ENCODE data around the gene PRKCH.

The PRKCH gene

DNA sequence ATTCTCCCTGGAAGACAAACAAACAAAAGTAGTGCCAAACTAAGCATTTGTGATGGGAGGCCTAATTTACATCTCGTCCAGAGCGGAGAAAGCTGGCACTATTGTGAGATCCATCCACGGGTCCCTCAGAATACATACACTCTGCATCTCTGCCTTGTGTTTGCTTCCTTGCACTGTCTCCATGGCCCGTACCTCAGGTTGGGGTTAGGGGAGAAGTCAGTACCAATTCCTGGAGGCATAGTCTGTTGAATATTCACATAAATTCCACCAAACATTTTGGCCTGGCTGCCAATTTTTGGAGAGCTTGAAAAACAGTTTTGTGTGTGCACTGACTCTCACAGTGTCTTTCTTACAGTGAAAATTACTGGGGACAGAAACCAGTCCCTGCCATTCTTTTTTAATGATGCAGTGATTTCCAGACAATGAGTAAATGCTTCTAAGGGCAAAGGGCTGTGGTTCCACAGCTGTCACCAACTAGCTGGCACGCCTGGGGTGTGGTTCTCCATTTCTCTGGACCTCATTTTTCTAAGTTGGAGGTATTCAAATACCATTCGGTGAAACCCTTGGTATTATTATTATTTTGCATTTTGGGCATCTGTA lies 254.3 kb downstream of the PRKCH start:
- in situ Hi-C loops (cut with MboI; ENCODE audit: low pct_unique_long_range_greater_than_20kb, low sequenced_read_pairs) = no loop called here
- no peak for DNase-seq

GRCh38 chr14:61577506-61577931 lies 256.1 kb downstream of the PRKCH start:
- no peak for DNase-seq
- in situ Hi-C loops (cut with MboI; ENCODE audit: low pct_unique_long_range_greater_than_20kb, low sequenced_read_pairs) = no loop called here

GRCh38 chr14:61578745-61579144 lies 257.4 kb downstream of the PRKCH start:
- in situ Hi-C loops (cut with MboI; ENCODE audit: low pct_unique_long_range_greater_than_20kb, low sequenced_read_pairs) = no loop called here
- DNase-seq = no peak

GRCh38 chr14:61581340-61581739 lies 260.0 kb downstream of the PRKCH start:
- in situ Hi-C loops (cut with MboI; ENCODE audit: low pct_unique_long_range_greater_than_20kb, low sequenced_read_pairs) = no loop called here
- DNase-seq = no peak

DNA sequence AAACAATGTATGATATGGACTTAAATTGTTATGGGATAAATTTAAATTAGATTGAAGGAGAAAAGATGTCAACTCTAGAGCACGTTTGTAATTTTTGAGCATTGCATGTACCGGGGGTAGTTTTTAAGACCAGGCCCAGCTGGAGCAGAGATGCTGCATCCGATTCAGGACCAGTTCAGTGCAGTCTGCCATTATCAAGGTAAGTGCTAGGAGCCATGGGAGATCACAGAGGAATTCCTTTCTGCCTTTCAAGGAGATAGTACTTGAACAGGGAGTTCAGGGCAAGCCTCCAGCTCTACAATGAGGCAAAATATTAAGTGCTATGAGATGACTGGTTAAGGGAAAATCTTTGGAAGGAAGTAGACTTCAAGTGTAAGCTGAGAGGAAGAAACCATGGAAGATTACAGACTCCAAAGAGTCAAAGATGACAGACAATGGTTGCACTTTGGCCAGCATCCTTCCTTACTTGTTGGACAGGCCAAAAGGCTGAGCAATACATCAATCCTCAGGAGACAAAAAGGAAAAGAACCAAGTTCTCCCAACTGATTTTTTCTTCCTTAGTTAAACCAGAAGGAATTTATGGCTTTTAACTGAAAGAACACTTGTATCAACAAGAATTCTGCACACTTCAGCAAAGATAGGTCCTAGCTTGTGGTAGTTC lies 260.7 kb downstream of the PRKCH start:
- in situ Hi-C loops (cut with MboI; ENCODE audit: low pct_unique_long_range_greater_than_20kb, low sequenced_read_pairs) = no loop called here

GRCh38 chr14:61582815-61583214 lies 261.4 kb downstream of the PRKCH start:
- in situ Hi-C loops (cut with MboI; ENCODE audit: low pct_unique_long_range_greater_than_20kb, low sequenced_read_pairs) = no loop called here
- DNase-seq = no peak

More for the DNA sequence above, 260.7 kb downstream of the PRKCH start:
- DNase-seq = no peak

DNA sequence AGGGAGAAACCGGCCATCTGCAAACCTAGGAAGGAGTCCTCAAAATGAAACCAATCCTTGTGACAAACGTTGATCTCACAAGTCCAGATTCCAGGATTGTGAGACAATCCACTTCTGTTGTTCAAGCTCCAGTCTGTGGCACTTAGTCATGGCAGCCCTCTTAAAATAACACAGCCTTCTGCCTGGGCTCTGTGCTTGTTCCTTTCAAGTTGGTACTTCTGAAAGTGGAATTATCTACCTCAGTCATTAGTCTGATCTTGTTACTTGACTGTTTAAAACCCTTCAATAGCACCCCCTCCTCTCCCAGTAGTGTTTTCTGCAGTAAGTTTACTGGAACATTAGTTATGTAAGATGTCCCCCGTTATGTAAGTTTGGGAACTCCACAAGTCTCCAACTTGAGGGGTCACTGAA lies 263.0 kb downstream of the PRKCH start:
- in situ Hi-C loops (cut with MboI; ENCODE audit: low pct_unique_long_range_greater_than_20kb, low sequenced_read_pairs) = no loop called here
- DNase-seq = no peak

DNA sequence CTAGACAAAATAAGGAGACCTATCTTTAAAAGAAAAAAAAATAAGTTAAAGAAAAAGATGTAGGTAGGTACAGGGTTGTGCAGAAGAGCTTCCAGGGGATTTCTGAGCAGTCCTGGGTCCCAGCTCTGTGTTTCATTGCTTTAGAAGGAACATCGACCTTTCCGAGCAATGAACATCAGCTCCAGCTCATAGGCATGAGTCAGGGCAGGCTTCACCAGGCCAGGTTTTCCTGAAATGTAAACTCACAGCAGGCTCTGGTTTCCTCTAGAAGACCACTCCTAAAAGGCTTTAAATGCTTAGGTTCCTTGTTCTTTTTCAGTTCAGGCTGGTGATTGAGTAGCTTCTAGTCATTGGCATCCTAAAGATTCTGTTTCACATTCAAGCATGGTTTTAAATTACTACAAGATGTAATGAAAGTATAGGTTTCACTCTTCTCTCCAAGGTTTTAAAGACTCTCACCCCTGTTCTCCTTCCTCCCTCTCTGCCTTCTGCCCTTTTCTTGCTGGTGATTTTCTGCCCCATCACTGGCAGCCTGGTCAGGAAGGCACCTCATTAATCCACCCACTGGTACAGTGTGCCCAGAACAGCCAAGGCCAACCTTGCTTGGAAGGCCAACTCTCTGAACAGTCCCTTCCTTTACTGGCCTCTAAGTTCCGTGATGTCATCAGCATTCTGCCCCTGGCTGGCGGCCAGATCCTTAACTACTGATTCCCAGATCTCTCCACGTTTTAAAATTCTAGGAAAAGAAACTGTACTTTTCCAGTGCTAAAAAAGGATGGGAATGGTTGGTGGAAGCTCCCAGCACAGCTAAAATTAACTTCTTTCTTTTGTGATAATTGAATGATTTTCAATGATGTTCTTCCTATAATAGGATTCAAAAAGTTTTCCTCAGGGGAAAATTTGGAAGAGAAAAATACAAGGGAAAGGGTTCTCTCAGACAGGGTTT lies 264.5 kb downstream of the PRKCH start:
- in situ Hi-C loops (cut with MboI; ENCODE audit: low pct_unique_long_range_greater_than_20kb, low sequenced_read_pairs) = no loop called here
- no peak for DNase-seq

DNA sequence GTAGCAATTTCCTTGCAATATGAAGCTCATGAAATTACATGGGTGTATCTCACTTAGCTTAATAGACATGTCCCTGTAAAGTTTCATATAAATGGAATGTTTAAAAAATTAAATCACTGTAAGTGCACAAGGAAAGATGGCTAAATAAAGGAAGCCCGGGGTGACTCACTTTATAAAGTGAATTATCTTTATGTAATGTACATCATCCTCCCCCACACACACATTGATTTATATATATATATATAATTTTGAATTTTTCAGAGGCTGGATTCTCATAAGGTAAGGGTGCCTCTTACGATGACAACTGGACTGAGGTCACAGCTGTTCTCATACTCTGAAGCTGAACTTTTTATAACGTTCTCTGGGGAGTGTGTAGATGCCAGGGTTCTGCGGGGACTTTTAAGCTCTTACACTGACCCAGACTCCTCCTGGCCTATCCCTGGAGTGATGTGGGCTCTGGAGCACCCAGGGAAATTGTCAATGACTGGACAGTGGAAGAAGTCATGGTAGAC lies 265.2 kb downstream of the PRKCH start:
- in situ Hi-C loops (cut with MboI; ENCODE audit: low pct_unique_long_range_greater_than_20kb, low sequenced_read_pairs) = no loop called here
- DNase-seq = no peak

DNA sequence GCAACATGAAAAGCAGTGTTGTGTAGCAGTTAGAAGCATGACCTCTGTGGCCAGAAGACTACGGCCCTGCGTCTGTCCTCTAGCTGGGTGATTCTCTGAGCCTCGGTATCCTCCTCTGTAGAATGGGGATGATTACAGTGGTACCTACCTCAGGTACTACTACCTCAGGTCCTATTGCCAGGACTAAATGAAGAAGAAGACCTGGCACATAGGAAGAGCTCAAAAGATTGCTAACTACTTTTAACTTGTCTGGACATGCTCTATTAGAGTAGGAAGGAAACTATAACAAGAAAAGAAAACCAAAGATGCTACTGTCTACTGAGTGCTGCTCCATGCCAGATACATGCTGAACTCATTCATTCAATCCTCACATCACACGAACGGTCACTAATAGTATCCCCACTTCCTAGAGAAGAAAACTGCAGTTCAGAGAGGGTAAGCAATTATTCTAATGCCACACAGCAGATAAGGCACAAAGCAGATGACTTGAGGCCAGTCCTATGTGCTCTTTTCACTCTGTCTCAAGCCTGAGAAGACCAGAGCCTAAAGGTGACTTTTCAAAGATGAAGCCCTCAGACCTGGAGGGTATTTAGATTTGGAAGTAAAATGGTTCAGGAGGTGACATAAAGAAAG lies 265.8 kb downstream of the PRKCH start:
- no peak for DNase-seq
- in situ Hi-C loops (cut with MboI; ENCODE audit: low pct_unique_long_range_greater_than_20kb, low sequenced_read_pairs) = no loop called here

DNA sequence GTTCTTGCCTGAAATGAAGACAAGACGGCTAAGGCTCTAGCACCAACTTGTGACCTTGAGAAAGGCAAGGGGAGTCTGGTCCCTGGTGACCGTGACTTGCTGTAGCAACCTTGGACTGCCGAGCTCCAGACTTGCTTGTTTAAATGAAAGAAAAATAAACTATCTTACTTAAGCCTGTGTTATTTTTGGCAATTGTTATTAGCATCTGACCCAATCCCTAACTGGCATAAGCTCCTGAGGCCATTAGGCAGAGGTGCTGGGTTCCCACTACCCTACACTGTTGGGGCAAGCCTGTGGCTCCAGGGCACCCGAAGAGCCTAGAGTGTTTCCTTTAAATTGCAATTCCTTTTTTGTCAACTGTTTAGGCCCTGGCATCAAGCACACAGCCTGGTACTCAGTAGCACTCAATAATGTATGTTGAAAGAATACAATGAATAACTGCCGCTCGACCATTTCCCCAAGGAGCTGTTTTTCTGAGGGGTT lies 267.1 kb downstream of the PRKCH start:
- in situ Hi-C loops (cut with MboI; ENCODE audit: low pct_unique_long_range_greater_than_20kb, low sequenced_read_pairs) = no loop called here
- no peak for DNase-seq

DNA sequence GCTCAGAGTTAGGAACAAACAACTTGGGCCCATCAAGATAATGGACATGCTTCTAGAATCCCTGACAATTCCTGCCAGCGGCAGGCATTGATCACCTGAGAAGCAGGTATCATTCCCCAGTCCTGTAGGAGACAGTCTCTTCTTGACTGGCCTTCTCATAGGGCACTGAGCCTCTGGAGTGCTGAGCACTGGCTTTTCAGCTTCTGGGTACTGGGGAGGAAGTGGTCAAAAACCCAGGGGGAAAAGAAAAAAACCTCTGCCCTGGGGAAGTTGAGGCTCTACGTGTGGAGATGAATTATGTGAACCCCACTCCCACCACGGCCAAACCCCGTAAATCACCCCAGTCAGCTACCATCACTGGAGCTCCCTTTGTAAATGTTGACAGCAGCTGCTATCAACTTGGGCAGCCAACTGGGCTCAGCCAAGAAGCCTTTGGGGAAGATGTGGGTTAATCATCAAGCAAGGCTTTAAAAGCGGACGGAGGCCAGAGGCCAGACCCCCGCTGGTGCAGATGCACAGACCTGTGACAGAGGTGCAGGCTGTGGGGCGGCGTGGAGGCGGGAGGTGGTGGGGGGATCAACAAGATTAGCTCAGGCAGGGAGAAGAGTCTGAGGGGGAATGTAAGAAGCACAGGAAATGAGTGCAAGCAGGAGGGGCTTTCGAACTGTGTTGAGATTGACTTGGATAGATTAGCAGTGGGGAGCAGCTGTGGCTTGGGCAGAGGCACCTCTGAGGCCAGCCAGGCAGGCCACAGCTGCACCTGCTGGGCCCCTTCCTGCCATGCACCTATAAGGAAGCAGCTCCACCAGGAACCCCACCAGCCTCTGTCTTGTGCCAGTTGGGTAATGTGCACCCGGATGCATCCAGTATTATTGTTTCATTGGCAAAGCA lies 268.6 kb downstream of the PRKCH start:
- DNase-seq = no peak
- in situ Hi-C loops (cut with MboI; ENCODE audit: low pct_unique_long_range_greater_than_20kb, low sequenced_read_pairs) = no loop called here

- DNase-seq = no peak
- in situ Hi-C loops (cut with MboI; ENCODE audit: low pct_unique_long_range_greater_than_20kb, low sequenced_read_pairs) = no loop called here
Observed at GRCh38 chr14:61591862-61592261, 270.5 kb downstream of the PRKCH start.

- in situ Hi-C loops (cut with MboI; ENCODE audit: low pct_unique_long_range_greater_than_20kb, low sequenced_read_pairs) = no loop called here
- DNase-seq = no peak
Observed at GRCh38 chr14:61593330-61593729, 272.0 kb downstream of the PRKCH start.

DNA sequence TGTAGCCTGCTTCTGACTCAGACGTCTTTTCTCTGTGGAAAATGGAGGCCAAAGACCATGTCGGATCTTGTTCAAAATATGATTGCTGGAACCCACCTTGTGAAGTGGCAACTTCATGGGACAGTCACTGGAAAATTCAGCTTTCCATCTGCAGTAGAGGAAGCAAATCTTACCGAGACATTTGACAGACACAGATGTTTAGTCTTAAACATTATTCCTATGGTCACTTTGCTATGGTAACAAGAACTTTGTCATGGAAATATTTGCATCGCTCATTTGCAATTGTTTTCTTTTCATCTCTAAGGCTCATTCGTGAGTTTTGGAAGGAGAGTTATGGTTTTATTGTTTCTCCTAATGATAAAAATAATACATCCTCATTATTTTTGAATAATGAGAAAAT lies 275.6 kb downstream of the PRKCH start:
- in situ Hi-C loops (cut with MboI; ENCODE audit: low pct_unique_long_range_greater_than_20kb, low sequenced_read_pairs) = no loop called here
- DNase-seq = no peak

DNA sequence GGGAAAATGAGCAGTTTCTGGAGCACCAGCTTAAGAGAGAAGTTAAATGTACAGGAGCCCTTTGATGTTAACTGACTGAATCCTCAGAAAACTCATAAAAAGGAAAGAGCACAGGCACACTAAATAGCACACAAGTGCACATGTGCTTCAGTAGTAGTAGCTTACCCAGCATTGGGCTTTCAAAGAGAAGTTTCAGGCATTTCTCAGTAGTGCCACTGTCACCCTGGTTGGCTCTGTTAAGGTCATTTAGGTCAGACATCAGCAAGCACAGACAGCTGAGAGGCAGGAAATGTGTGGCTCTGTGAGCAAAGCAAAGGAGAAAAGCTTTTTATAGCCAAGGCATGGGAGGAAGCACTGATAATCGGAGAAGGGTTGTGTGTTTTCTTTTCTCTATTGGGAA lies 277.6 kb downstream of the PRKCH start:
- in situ Hi-C loops (cut with MboI; ENCODE audit: low pct_unique_long_range_greater_than_20kb, low sequenced_read_pairs) = no loop called here
- DNase-seq = peak; percentile 51

DNA sequence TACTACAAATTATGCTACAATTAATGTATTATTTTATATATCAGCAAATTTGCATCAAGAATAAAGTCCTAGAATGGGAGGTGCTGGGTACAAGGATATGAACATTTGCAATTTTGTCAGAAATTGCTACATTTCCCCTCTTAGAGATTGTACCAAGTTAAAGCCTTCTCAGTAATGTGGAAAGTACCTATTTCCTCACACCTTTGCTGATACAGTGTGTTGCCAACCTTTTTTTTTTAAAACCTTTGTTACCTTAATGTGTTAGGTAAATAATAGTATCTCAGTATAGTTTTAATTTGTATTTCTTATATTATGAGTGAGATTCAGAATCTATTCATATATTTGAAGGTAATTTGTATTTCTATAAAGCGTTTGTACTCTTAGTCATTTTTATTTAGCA lies 278.6 kb downstream of the PRKCH start:
- no peak for DNase-seq
- in situ Hi-C loops (cut with MboI; ENCODE audit: low pct_unique_long_range_greater_than_20kb, low sequenced_read_pairs) = no loop called here
